Activated CD4-positive, alpha-beta T cell treated with anti-CD3 and anti-CD28 coated beads for 4 hours (primary cell): ENCODE measurements around the gene SFTPB.
"Not testable (repeated sequence)": the region's sequence is repeated elsewhere in the genome, so short reads cannot be mapped to it uniquely, and the experiment has no call there.

Experiments
- DNase-seq, 2 donors: peaks; one replicate each; pipeline ENCODE4 v3.0.0-alpha.2; 2020

The SFTPB gene

DNA sequence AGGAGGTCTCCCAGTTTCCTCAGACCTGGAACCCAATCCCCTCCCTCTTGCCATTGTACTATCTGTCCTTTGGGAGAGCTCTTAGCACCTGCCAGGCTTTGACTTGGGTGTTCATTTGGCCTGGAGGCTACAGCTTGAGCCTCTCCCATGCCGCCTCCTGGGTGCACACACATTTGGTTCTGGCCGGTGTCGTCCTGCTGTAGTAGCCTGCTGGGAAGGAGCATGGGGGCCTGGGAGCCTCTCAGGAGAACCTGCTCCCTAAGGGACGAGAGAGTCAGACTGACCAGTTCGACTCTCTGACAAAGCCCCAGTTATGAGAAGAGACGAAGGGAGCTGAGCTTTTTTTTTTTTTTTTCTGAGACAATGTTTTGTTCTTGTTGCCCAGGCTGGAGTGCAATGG lies 7.4 kb upstream of the SFTPB start:
- no peak for DNase-seq

DNA sequence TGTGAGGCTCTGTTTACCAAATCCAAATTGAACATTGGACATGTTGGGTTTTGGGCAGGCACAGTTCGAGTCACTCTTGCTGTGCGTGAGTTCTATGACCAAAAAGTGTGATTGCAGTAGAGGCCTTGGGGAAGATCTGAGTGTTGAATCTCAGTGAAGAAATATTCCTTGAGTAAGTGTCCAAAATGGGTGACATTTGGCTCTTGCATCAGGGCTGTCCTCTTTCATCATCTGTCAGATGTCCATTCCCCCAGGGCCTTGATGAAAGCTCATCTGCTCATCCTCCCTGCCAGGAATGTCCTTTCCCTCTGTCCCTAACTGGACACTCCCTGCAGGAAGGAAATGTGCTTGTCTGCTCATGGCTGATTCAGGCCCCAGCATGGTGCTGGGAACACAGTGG lies 6.4 kb upstream of the SFTPB start:
- DNase-seq: no peak

DNA sequence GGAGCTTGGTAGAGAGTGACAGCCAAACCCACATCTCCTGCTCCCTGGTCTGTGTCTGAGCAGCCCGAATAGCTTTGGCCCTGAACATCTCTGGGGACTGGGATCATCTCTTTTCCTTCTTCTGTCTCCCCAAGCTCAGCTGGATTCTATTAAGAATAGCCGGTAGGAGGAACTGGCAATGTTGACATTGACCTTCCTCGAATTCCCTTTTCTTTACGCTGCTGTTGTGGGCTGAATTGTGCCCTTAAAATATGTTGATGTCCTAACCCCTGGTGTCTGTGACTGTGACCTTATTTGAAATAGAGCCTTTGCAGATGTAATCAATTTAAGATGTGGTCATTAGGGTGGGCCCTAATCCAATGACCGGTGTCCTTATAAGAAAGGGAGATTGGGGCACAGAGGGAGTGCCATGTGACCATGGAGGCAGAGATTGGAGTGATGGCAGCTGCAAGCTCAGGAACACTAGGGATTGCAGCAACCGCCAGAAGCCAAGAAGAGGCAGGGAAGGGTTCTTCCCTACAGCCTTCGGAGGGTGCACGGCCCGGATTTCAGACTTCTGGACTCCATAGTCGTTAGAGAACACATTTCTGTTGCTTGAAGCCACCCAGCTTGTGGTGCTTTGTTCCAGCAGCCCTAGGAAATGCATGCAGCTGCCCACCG lies 5.8 kb upstream of the SFTPB start:
- DNase-seq: no peak

DNA sequence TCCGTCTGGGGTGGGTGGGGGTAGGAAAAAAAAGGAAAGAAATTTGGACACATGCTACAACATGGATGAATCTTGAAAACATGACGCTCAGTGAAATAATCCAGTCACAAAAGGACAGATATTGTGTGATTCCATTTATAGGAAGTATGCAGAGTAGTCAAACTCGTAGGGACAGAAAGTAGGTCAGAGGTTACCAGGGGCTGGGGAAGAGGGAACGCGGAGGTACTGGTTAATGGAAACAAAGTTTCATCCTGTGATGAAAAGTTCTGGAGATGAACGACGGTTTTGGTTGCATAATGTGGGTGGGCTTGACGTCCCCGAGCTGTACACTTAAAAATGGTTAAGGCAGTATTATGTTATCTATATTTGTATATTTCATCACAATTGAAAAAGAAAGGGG lies 4.5 kb upstream of the SFTPB start:
- DNase-seq: no peak

DNA sequence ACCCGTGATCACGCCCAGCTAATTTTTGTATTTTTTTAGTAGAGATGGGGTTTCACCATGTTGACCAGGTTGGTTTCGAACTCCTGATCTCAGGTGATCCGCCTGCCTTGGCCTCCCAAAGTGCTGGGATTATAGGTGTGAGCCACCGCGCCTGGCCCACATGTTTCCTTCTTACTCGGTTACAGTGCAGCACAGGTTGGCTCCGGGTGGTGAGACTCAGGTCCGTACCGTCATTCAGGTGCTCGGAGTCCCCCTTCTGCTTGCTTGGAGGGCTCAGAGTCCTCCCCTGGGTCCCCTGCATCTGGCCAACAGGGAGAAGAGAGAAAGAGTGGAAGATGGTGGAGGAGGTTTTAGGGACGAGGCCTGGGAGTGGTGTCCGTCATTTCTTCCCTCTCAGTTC lies 2.4 kb upstream of the SFTPB start:
- DNase-seq: not testable (repeated sequence)

DNA sequence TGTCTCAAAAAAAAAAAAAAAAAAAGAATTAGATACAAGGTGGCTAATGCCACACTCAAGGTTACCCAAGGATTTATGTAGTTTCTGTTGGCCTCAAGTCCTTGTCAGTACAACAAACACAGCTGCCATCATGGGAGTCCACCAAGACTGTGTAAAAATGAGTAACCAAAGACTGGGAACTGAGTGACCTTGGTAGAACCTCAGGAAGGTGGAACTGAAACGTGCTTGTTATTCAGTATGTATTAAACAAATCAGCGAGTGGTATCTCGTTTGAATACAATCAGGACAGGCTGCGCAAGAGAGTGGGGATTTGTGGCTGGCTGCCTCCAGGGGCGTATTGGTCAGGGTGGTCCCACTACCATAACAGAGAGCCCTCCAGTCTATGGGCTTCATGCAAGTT lies 1.6 kb upstream of the SFTPB start:
- no peak for DNase-seq

DNA sequence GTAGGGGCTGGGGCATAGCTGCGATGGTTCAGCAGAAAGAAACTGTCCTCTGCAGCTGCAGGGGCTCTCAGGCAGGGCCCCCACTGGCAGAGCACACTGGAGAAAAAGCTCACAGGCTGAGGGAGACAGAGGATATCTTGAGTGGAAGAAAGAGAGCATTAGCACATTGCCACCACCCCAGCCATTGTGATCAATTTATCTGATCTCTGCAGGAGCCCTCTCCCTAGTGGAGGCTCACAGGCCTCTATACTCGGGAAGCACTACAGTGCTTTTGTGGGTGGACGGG lies 801 bp upstream of the SFTPB start:
- DNase-seq: no peak

DNA sequence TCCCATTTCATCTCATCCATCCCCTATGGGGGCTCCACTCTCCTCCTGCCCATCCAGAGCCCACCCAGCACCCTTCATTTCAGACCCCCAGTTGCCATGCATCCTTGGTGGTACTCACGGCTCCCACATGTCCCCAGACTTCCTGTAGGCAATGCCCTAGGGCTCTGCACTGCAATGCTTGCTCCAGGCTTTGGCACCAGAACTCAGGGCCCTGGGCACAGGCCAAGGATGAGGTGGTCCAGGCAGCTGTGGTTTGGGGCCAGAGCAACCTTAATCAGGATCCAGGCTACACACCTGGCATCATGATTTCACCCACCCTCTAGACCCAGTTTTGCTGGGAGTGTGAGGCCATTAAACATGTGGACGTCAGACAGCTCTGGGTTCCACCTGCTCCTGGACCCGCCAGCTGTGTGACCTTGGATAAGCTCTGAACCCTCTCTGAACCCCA lies 414 bp downstream of the SFTPB start:
- DNase-seq: no peak

DNA sequence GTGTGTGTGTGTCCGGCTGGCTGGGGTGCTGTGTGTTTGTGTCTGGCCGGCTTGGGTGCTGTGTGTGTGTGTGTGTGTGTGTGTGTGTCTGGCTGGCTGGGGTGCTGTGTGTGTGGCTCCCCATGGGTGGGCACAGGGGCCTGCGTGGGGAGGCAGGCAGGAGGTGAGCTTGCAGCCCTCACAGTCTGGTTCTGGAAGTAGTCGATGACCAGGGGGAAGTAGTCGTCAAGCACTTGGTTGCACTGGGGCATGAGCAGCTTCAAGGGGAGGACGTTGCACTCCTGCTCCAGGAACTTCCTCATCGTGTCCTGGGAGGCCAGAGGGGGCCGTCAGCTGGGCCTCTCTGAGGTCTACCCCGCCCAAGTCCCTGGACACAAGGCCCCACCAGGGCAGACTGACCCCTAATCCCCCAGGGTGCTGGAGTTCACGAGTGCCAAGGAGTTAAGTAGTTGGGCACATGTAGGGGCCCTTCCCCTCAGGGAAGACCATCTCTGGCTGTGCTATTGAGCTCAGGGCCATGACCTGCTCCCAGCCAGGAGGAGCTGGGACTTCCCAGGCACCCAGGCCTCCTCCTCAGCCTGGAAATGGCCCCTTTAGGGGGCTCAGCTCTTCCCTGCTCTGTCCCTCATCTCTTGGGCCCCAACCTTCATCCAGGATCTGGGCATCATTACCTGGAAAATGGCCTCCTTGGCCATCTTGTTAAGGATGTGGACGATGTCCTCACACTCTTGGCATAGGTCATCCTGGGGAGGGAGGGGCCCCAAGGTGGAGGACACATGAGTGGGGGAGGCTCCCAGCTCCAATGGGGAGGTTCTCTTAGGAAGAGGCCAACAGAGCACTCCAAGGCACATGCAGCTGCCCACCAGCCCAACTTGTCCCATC lies 1.3 kb downstream of the SFTPB start:
- no peak for DNase-seq

DNA sequence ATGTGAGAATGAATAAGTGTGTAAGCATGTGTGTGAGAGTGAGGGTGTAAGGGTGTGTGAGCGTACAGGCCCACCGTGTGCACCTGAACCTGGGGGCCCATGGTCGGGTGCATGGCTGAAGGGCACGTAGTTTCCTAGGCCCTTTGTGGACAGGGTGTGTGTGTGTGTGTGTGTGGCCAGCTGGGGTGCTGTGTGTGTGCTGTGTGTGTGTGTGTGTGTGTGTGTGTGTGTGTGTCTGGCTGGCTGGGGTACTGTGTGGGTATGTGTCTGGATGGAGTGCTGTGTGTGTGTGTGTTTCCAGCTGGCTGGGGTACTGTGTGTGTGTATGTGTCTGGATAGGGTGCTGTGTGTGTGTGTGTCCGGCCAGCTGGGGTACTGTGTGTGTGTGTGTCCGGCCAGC lies 2.0 kb downstream of the SFTPB start:
- DNase-seq: no peak

DNA sequence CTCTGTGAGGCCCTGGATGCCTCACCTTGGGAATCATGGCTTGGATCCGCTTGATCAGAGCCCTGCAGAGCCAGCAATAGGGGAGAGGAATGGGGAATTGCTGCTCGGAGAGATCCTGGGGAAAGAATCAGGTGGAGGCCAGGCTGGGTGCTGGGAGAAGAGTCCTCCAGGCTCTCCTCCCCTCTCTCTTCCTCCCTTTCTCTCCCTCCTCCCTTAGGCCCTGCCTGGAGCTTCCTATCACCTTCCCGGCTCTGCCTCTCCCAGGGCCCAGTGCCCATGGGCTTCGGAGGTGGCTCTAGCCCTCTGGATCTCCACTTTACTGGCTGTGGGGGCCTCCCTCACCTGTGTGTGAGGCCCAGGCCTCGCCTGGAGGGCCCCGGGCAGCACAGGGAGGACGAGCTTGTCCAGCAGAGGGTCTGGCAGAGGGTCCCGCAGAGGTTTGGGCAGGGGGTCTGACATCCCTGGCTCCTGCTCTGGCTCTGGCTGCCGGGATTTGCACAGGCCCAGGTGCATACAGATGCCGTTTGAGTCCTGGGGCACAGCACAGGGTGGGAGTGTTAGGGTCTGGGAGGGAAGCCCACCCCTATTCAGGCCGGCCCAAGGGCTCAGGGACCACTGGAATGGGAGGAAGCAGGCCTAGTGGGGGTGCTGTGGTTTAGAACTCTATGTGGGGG lies 2.6 kb downstream of the SFTPB start:
- DNase-seq: no peak

DNA sequence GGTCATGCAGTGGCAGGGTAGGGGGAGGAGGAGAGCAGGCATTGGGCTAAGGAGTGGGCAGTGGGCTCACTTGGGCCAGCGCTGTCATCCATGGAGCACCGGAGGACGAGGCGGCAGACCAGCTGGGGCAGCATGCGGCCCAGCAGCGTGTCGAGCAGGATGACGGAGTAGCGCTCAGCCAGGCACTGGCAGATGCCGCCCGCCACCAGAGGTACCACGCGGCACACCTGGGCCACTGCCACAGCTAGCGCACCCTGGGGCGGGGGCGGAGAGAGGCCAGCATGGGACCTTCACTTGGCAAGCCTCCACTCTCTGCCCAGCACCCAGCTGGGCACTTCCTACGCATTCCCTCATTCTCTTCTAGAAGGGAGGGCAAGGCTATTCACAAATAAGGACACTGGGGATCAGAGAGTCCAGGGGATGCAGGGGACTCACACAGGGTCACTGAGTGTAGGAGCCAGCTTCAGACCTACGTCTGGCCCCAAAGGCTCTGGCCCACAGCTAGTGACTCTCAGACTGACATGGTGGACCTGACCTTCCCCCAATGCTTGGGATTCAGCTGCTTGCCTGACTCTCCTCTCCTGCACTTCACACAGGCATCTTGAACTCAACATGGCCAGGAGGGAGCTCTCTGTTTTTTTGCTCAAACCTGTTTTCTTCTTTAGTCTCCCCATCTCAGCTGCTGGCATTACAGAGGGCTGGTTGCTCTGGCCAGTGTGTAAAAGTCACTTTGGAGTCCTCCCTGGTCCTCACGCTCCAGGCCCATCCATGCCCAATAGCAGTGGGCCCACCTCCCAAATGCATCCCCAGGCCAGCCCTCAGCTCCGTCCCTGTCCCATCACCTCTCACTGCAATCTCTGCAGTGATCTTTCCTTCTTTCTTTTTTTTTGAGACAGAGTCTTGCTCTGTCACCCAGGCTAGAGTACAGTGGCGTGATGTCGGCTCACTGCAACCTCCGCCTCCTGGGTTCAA lies 4.1 kb downstream of the SFTPB start:
- DNase-seq: no peak

DNA sequence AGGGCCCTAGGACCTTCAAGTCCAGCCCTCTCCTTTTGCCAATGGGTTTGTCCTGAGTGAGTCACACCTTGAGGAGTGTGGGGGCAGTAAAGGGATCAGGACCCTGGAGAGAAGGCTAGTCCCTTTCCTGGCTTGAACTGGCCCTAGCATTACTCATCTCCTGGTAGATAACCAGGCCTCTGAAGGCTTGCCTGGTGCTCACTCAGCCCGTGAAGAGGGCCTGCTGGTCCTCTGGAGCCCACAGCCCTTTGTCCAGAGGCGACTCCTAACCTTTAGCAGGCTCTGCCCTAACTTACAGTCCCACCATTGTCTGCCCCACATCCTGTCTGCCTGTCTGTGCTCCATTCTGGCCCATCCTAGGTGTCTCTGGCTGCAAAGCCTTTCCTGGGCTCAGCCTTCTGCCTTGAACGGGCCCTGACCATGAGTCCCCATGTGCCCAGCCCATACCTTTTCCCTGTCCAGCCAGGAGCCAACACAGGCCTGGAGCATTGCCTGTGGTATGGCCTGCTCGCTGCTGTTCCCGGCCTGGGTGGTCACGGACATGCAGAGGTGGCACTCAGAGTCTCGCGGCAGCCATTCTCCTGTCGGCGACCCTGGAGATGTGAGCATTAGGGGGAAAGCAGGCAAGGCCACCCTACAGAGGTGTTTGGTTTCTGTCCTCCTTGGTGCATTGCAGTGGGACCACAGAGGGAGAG lies 5.0 kb downstream of the SFTPB start:
- DNase-seq: no peak

DNA sequence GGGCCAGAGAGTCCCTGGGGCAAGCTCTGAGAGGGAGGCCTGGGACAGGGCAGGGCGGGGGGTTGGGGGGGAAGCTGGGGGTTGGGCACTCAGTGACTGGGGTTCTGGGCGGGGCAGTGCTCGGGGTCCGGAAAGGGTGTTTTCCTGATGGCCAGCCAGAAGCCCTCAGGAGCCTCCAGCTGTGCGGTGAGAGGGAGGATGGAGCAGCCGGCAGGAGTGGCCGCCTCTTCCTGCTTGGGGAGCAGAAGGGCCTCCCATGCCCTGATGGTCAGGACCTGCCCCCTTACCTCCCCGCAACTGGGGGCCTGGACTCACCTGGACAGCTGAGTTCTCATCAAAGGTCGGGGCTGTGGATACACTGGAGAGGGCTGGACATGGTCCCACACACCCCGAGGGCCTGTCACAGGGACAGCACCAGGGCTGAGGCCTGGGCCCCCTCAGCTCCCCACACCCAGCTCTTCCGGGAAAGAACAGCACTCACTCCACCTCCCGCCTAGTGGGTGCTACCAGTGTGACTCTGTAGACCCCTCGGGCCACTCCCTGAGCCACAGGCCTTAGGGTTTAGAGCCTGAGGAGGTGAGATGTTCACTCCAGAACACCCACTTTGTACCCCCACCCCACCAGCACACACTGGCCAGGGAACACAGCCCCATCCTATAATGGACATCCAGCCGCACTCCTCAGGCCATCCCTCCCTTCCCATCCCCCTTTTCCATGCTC lies 6.7 kb downstream of the SFTPB start:
- DNase-seq: no peak

DNA sequence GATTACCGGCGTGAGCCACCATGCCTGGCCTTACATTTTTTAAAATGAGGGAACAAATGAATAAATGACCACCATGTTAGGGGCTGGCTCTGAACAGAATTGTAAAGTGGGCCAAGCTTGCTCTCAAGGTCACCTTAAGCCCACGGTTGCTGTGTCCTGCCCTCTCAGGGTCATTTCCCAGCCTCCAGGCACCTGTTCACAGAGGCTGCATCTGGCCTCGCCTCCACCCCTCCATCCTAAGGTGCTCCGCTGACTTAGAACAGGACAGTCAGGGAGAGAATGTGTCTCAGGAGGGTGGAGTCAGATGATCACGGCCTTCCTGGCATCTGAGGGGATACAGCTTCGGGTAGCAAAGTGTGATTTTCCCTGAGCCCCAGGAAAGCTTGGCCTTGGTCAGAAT lies 7.3 kb downstream of the SFTPB start:
- no peak for DNase-seq

DNA sequence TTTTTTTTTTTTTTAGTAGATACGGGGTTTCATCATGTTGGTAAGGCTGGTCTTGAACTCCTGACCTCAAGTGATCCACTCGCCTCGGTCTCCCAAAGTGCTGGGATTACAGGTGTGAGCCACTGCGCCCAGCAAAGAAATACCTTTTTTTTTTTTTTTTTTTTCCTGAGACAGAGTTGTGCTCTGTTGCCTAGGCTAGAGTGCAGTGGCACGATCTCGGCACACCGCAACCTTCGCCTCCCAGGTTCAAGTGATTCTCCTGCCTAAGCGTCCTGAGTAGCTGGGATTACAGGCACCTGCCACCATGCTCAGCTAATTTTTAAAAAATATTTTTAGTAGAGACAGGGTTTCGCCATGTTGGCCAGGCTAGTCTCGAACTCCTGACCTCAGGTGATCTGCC lies 7.7 kb downstream of the SFTPB start:
- not testable (repeated sequence) for DNase-seq

DNA sequence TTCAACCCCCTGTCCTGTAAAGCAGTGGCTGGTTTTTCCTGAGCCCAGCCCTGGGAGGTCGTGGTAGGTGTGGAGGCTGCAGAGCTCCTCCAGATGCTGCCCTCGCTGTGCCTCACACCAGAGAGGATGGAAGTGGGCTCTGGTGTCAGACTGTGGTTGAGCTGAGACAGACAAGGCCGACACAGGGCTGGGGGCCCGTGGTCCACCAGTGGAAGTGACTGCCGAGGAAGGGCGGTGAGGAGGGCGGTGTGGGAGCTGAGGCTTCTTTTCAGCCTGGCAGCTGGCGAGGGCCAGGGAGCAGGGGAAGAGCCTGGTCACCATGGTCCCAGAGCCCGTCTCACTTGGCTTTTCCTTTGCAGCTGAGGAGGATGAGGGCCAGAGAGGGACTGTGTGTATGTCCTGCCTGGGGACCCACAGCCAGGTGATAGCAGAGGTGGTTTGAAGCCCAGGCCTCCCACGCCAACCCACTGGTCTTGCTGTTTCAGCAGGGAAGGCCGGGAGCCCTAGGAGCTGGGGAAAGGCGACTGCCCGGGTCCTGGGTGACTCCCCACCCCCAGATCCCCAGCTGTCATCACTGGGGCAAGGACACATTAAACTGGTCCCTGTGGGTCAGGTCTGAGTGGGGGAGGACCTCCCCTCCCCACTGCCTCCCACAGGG lies 8.5 kb downstream of the SFTPB start:
- DNase-seq: no peak

DNA sequence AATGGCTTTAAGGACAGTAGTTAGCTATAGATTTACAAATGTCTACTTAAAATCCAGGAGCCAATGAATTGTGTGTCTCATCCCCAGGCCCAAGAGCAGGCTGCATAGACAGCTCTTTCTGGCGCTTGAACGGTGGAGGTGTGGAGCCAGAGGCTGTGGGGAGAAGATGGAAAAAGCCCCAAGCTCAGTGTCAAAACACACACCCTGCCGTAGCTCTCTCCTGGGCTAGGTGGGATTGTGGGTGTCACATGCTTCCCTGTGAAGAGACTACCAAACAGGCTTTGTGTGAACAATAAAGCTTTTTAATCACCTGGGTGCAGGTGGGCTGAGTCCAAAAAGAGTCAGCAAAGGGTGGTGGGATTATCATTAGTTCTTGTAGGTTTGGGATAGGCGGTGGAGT lies 10.6 kb downstream of the SFTPB start:
- not testable (repeated sequence) for DNase-seq

DNA sequence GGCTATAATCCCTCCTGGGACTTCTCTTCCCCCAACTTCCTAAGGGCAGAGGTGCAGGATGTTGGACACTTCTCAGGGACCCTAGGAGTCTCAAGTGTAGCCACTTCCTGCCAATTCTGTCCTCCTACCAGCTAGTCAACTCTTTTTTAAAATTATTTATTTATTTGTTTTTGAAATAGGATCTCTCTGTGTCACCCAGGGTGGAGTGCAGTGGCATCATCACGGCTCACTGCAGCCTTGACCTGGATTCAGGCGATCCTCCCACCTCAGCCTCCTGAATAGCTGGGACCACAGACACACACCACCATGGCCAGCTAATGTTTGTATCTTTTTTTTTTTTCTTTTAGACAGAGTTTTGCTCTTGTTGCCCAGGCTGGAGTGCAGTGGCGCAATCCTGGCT lies 11.5 kb downstream of the SFTPB start:
- no peak for DNase-seq

DNA sequence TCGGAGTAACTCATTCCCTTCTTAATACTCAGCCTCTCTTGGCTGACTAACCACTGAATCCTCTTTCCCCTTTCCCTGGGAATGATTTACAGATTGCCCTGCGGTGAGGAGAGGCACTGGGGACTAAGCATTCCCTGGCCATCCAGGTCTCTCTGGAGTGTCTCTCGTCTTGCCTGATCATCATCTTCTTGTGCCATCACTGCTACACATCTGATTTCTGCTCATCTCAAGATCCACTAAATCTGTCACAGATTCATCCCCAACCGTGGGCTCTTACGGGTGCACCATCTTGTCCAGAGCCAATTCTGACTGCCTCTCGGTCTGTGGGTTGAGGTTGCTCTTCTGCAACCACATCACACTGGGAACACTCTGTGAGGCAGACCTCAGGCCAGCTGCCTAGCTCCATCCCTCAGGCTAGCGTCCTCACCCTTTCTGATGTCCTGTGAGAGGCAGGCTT lies 12.0 kb downstream of the SFTPB start:
- no peak for DNase-seq

DNA sequence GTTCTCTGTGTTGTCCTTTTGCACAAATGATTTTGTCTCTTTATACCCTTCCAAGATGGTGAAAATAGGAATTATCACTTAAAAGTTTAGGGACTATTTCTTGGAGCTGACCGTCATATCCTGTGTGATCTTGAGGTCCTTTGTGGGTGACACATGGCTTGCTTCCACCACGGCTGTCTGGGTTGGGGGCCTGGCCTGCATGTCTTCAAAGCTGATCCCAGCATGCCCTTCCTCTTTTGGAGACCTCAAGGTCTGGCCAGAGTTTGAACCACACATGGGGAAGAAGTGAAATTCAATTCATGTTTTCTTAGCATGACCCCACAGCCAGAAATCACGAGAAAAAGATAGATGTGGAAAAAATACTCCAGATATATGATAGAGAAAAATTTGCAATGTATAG lies 14.0 kb downstream of the SFTPB start:
- DNase-seq: no peak
